K562 (cell line): ENCODE results near the gene BCL11A. TPM values are rescaled to one million over a fixed set of nuclear protein-coding genes. Genes with fewer than 3 reads are reported as not detected.

Source experiments
- ATAC-seq: fragments of 200-7000 bp; cut with Tn5 transposase; 3 replicates; pipeline ENCODE4 v1.9.1; 2020; ENCODE audit warnings: moderate library complexity
- BruUV-seq: library from RNA; stranded (reverse); fragments of 400-500 nt; replicated peaks from 2 replicates; lab custom pipeline; 2021; lab: Mats Ljungman, UMichigan
- CTCF ChIA-PET: fragments of 300-600 bp; formaldehyde crosslinking; extraction: SDS; loops from one replicate; lab custom pipeline; 2021; ENCODE audit warnings: low intra/inter-chr PET ratio; lab: Yijun Ruan, JAX
- POLR2A ChIA-PET: fragments of 300-600, 350-650 bp; sonication (Branson Sonifier 250); formaldehyde crosslinking; extraction: SDS; loops from one replicate; lab custom pipeline; 2021; ENCODE audit warnings: antibody characterized with exemption, inconsistent platforms; lab: Yijun Ruan, JAX
- DNase-seq, 4 experiments: peaks; one replicate each; pipeline versions ENCODE4 v3.0.0 to v3.0.0-alpha.2; 2011 to 2018; ENCODE audit warnings: low spot score in 3 of 4, mixed read lengths in 3 of 4; ENCODE audit errors: extremely low read depth in 1 of 4
- FAIRE-seq: peaks from 2 replicates; lab custom pipeline; 2011; peaks lifted over from hg19 to GRCh38; lab: Jason Lieb, UNC
- H2AFZ ChIP-seq: 2 replicates; pipeline ENCODE4 v1.6.0; 2011; ENCODE audit warnings: low read depth, low read length, control low read depth, inconsistent platforms
- H3K27ac ChIP-seq: fragments of 200-600 bp; 3 replicates; pipeline ENCODE4 v1.8.0; 2011; ENCODE audit warnings: low read depth, mild to moderate bottlenecking, control low read depth, inconsistent platforms, low read length, moderate library complexity, mixed read lengths; ENCODE audit errors: extremely low read depth
- H3K27me3 ChIP-seq, 2 experiments: fragments of 300-600 bp in 1 of 2; 2 replicates in 1 of 2; 3 replicates in 1 of 2; pipeline versions ENCODE4 v1.6.0 to v1.8.0; 2011; ENCODE audit warnings: inconsistent platforms in 2 of 2, low read length in 2 of 2, mild to moderate bottlenecking in 1 of 2, mixed read lengths in 1 of 2, moderate library complexity in 1 of 2; ENCODE audit not compliant: control insufficient read depth in 2 of 2, insufficient read depth in 2 of 2
- H3K36me3 ChIP-seq: fragments of 300-600 bp; 3 replicates; pipeline ENCODE4 v1.8.0; 2011; ENCODE audit warnings: mild to moderate bottlenecking, low read length, inconsistent platforms; ENCODE audit not compliant: control insufficient read depth, insufficient read depth
- H3K4me1 ChIP-seq, 2 experiments: fragments of 200-600 bp in 1 of 2; replicated peaks in 1 of 2; 2 replicates in 1 of 2; 3 replicates in 1 of 2; pipeline versions ENCODE4 v1.5.1 to v1.8.0; 2011; ENCODE audit warnings: inconsistent platforms in 2 of 2, low read length in 2 of 2, mild to moderate bottlenecking in 1 of 2, mixed read lengths in 1 of 2, moderate library complexity in 1 of 2; ENCODE audit not compliant: control insufficient read depth in 2 of 2, insufficient read depth in 2 of 2
- H3K4me2 ChIP-seq: 2 replicates; pipeline ENCODE4 v1.6.1; 2011; ENCODE audit warnings: low read length, control low read depth, inconsistent platforms, mixed read lengths; ENCODE audit not compliant: insufficient read depth
- H3K4me3 ChIP-seq: fragments of 200-600 bp; sonication (generic), shearing (Covaris generic); 2 replicates; pipeline ENCODE4 v1.5.1; 2016; ENCODE audit warnings: control low read depth, inconsistent platforms
- H3K79me2 ChIP-seq: fragments of 200-600 bp; 3 replicates; pipeline ENCODE4 v1.8.0; 2011; ENCODE audit warnings: low read length, inconsistent platforms; ENCODE audit not compliant: control insufficient read depth, insufficient read depth
- H3K9ac ChIP-seq, 2 experiments: 2 replicates each; pipeline versions ENCODE4 v1.6.0 to v1.6.1; 2011; ENCODE audit warnings: low read depth in 2 of 2, low read length in 2 of 2, control low read depth in 1 of 2, inconsistent platforms in 1 of 2, mild to moderate bottlenecking in 1 of 2, mixed read lengths in 1 of 2; ENCODE audit not compliant: insufficient read depth in 1 of 2
- H3K9me1 ChIP-seq: one replicate; pipeline ENCODE4 v1.6.0; 2011; ENCODE audit warnings: inconsistent platforms, mild to moderate bottlenecking, low read length, moderate library complexity; ENCODE audit not compliant: control insufficient read depth, insufficient read depth
- H3K9me3 ChIP-seq: replicated peaks from 2 replicates; pipeline ENCODE4 v1.5.1; 2011; ENCODE audit warnings: low read depth, low read length, inconsistent platforms; ENCODE audit not compliant: control insufficient read depth, insufficient read depth
- H4K20me1 ChIP-seq: replicated peaks from 2 replicates; pipeline ENCODE4 v1.6.1; 2011; ENCODE audit warnings: low read length, inconsistent platforms, mixed read lengths; ENCODE audit not compliant: control insufficient read depth, insufficient read depth
- BDP1 ChIP-seq: IDR thresholded peaks from 3 replicates; pipeline ENCODE4 v1.6.1; 2011; ENCODE audit not compliant: insufficient read length, insufficient read depth
- ESRRB ChIP-seq: fragments of 250-450 bp; sonication (Bioruptor Pico); IDR thresholded peaks from 2 replicates; pipeline ENCODE4 v1.5.0; 2020; ENCODE audit warnings: mild to moderate bottlenecking, moderate library complexity, borderline replicate concordance
- ETV1 ChIP-seq: fragments of 450-650 bp; conservative IDR thresholded peaks from 2 replicates; pipeline ENCODE4 v1.6.1; 2016; ENCODE audit warnings: missing genetic modification characterization, control low read depth, low read depth, missing compliant biosample characterization
- GTF2F1 ChIP-seq: IDR thresholded peaks from 2 replicates; pipeline ENCODE4 v1.6.1; 2011; ENCODE audit warnings: low read depth, low read length, improper control_type of control experiment
- HNRNPK ChIP-seq: fragments of 200-400 bp; formaldehyde crosslinking; IDR thresholded peaks from one replicate; pipeline ENCODE4 v1.6.1; 2018; ENCODE audit warnings: mild to moderate bottlenecking, low read depth, low read length; ENCODE audit not compliant: poor library complexity, severe bottlenecking
- IRF2 ChIP-seq: sonication (generic); formaldehyde crosslinking; IDR thresholded peaks from 2 replicates; pipeline ENCODE4 v1.8.1; 2022; ENCODE audit warnings: mild to moderate bottlenecking, missing genetic modification reagents
- KLF6 ChIP-seq: fragments of 250-450 bp; sonication (Bioruptor Pico); IDR thresholded peaks from 2 replicates; pipeline ENCODE4 v1.4.0; 2020; ENCODE audit warnings: mild to moderate bottlenecking, moderate library complexity, borderline replicate concordance
- MITF ChIP-seq: IDR thresholded peaks from 2 replicates; pipeline ENCODE4 v1.6.1; 2014; ENCODE audit warnings: antibody characterized with exemption
- MXD1 ChIP-seq: fragments of 250-450 bp; sonication (Bioruptor Pico); IDR thresholded peaks from 2 replicates; pipeline ENCODE4 v1.8.0; 2021; ENCODE audit warnings: borderline replicate concordance, mild to moderate bottlenecking, moderate library complexity; ENCODE audit not compliant: poor library complexity, severe bottlenecking
- PCBP1 ChIP-seq: fragments of 200-400 bp; formaldehyde crosslinking; IDR thresholded peaks from 2 replicates; pipeline ENCODE4 v1.6.1; 2018; ENCODE audit warnings: mild to moderate bottlenecking, low read depth, low read length; ENCODE audit not compliant: poor library complexity, severe bottlenecking
- PCBP2 ChIP-seq: fragments of 200-400 bp; formaldehyde crosslinking; IDR thresholded peaks from 2 replicates; pipeline ENCODE4 v1.6.1; 2018; ENCODE audit warnings: low read length, low read depth, mild to moderate bottlenecking, moderate library complexity; ENCODE audit not compliant: poor library complexity, severe bottlenecking
- ZBTB43 ChIP-seq: sonication (generic); formaldehyde crosslinking; IDR thresholded peaks from 2 replicates; pipeline ENCODE4 v1.8.0; 2023; ENCODE audit warnings: mild to moderate bottlenecking, missing genetic modification reagents
- ZNF41 ChIP-seq: fragments of 250-450 bp; sonication (Bioruptor Pico); conservative IDR thresholded peaks from 2 replicates; pipeline ENCODE4 v1.4.0; 2020; ENCODE audit warnings: mild to moderate bottlenecking
- WGBS: fragments of 100-300 bp; shearing (Covaris generic); methylation state at CpG from one replicate; pipeline ENCODE4 v1.1.6; 2016; ENCODE audit warnings: low coverage, mixed read lengths; ENCODE audit not compliant: insufficient coverage; ENCODE audit errors: missing lambda C conversion rate; 5-methylcytosine and 5-hydroxymethylcytosine counted together
- in situ Hi-C: fragments of 300-500 bp; cut with MboI; formaldehyde crosslinking; loops from 4 replicates; pipeline ENCODE4 v1.15.0; 2018; ENCODE audit warnings: inconsistent platforms, mixed read lengths
- intact Hi-C: fragments of 100-400 bp; cut with micrococcal nuclease; formaldehyde crosslinking; loops from 2 replicates; pipeline ENCODE4 v1.14.2; 2022
- polyA plus RNA-seq, 8 experiments: library from polyadenylated mRNA; depleted of rRNA in 4 of 8; stranded (reverse) in 5 of 8; unstranded in 3 of 8; fragments of >200 nt; fragmentation: Nextera tagmentation in 2 of 8; fragmentation: Illumina TruSeq in 1 of 8; extraction: Ambion mirVana in 2 of 8; extraction: Trizol in 1 of 8; gene quantifications; 2 replicates each; pipeline versions ENCODE4 v1.2.1 to v1.2.3, GENCODE V29; 2011 to 2014; ENCODE audit warnings: inconsistent platforms in 1 of 8, missing spikeins in 1 of 8
- total RNA-seq, 7 experiments: library from RNA; depleted of rRNA in 6 of 7; stranded (reverse); fragments of >200 nt in 6 of 7; fragmentation: Illumina TruSeq in 2 of 7; extraction: Trizol in 2 of 7; gene quantifications; 2 replicates each; pipeline versions ENCODE4 v1.2.1 to v1.2.3, GENCODE V29; 2011 to 2021; ENCODE audit warnings: low replicate concordance in 1 of 7

BCL11A gene
- total and polyA plus RNA-seq, 9 of the 15 experiments (the other 6 are each of a cell fraction or from before 2014, with no cell fraction given): 0.13 TPM; not detected in 8

- no peaks in the 10 kb centered on the region for H3K79me2 ChIP-seq
- intact Hi-C loops (no loop called here), in situ Hi-C loops (no loop called here)
- FAIRE-seq (no peak), ATAC-seq (no peak), DNase-seq (no peak)
- no peak overlapping the region for H3K9ac ChIP-seq
- no peak overlapping the region for H2AFZ ChIP-seq
- H3K4me2 ChIP-seq: no peak overlapping the region
- H3K4me3 ChIP-seq: no peak overlapping the region
- TF ChIP-seq GTF2F1 (no peak), PCBP1 (peak; percentile 67), IRF2 (no peak), PCBP2 (peak; percentile 25), MITF (no peak), KLF6 (CRISPR knock-in tag) (no peak), HNRNPK (peak; percentile 13), ETV1 (tag) (no peak), BDP1 (no peak), ZBTB43 (CRISPR knock-in tag) (no peak), ZNF41 (CRISPR knock-in tag) (no peak), MXD1 (CRISPR knock-in tag) (no peak), ESRRB (CRISPR knock-in tag) (no peak)
- H3K36me3 ChIP-seq: no peaks in the 10 kb centered on the region
- H3K4me1 ChIP-seq: no peaks in the 10 kb centered on the region
- no peak overlapping the region for H3K27ac ChIP-seq
- peaks cover 0 to 32% of the 10 kb centered on the region in 2 experiments; a peak in 3 of 5 replicates for H3K27me3 ChIP-seq
- no peaks in the 10 kb centered on the region for H3K9me1 ChIP-seq
- H3K9me3 ChIP-seq: no peaks in the 10 kb centered on the region
- ChIA-PET POLR2A (no interaction called here), CTCF (no interaction called here)
- no TSS peak for BruUV-seq
- under 1% methylated on average over 9 of the region's 9 CpGs for WGBS
- H4K20me1 ChIP-seq: no peaks in the 10 kb centered on the region
These were observed 46.1 kb downstream of the BCL11A start for GRCh38 chr2:60507211-60507965.
